ENCODE results near the gene SLC30A10. TPM values are rescaled to one million over a fixed set of nuclear protein-coding genes. Genes with fewer than 3 reads are reported as not detected.
A peak's percentile ranks its signal among the peaks of the same experiment; 100 is the strongest.

Gene SLC30A10
- total and polyA plus RNA-seq, 4 donors: not detected

DNA sequence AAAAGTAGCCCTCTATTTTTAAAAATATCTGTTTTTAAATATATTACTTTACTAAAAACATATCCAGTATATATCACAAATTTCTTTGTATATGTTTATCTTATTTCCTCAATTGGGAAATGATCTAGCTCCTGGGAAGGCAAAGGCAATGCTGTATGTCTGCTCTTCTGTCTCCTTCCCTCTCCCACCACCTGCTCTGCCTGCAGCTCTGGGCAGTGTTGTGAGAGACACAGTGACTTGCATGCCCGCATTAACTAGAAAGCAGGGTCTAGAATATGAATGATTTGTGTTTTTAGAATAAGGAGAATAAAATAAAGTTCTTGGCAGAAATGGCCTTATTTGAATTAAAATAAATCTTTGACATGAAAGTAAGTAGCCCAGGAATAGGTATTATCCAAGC is 11.1 kb downstream of the SLC30A10 start:
- Histone ChIP-seq H3K36me3 (ENCODE audit: control insufficient read depth in 4 of 4, insufficient read depth in 4 of 4, low read length in 4 of 4) (no peaks in the 10 kb centered on the region), H3K9me3 (ENCODE audit: control insufficient read depth in 4 of 4, insufficient read depth in 3 of 4, low read length in 3 of 4) (peaks cover 0 to 2% (median 0%) of the 10 kb centered on the region in 4 donors), H3K27ac (ENCODE audit: low read depth in 1 of 2, low read length in 1 of 2) (no peak overlapping the region), H3K27me3 (ENCODE audit: control insufficient read depth in 3 of 3, insufficient read depth in 3 of 3, low read length in 2 of 3) (no peaks in the 10 kb centered on the region), H3K4me1 (ENCODE audit: control insufficient read depth in 5 of 5, insufficient read depth in 5 of 5, low read length in 5 of 5) (no peaks in the 10 kb centered on the region), H3K4me3 (no peak overlapping the region), H3K9ac (ENCODE audit: insufficient read depth in 1 of 2, low read length in 2 of 2) (no peak overlapping the region)
- no peak for TF ChIP-seq CTCF (IDR thresholded peaks at IDR 0.05; ENCODE audit: control extremely low read depth, extremely low read depth)
- WGBS, 2 donors: 92 to 94% methylated on average over 1 of the region's 1 CpG
- ATAC-seq (ENCODE audit: insufficient read depth, low FRiP score) (no peak), DNase-seq (no peak)

DNA sequence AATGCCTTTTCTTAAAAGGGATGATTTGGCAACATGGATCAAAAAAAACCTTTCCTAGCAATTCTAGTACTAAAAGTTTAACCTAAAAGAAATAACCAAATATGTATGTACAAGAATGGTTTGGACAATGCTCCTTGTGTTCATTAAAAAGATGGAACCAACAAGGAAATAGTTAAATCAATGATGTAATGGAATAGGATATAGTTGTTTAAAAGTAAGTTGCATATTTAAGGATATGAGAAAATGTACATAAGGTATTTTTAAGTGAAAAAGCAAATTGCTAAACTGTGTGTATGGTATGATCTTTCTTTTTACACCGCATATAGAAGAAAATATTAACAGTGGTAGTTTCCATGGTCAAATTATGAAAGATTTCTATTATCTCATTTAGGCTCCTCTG is 12.1 kb downstream of the SLC30A10 start:
- Histone ChIP-seq H3K27ac (ENCODE audit: low read depth in 1 of 2, low read length in 1 of 2) (no peak overlapping the region), H3K9me3 (ENCODE audit: control insufficient read depth in 4 of 4, insufficient read depth in 3 of 4, low read length in 3 of 4) (peaks cover 0 to 2% (median 0%) of the 10 kb centered on the region in 4 donors), H3K9ac (ENCODE audit: insufficient read depth in 1 of 2, low read length in 2 of 2) (no peak overlapping the region), H3K36me3 (ENCODE audit: control insufficient read depth in 4 of 4, insufficient read depth in 4 of 4, low read length in 4 of 4) (no peaks in the 10 kb centered on the region), H3K4me3 (no peak overlapping the region), H3K4me1 (ENCODE audit: control insufficient read depth in 5 of 5, insufficient read depth in 5 of 5, low read length in 5 of 5) (no peaks in the 10 kb centered on the region), H3K27me3 (ENCODE audit: control insufficient read depth in 3 of 3, insufficient read depth in 3 of 3, low read length in 2 of 3) (no peaks in the 10 kb centered on the region)
- TF ChIP-seq CTCF (IDR thresholded peaks at IDR 0.05; ENCODE audit: control extremely low read depth, extremely low read depth): no peak
- DNase-seq (no peak), ATAC-seq (ENCODE audit: insufficient read depth, low FRiP score) (no peak)
- whole genome bisulfite sequencing, 2 donors: 92 to 97% methylated on average over 1 of the region's 1 CpG

DNA sequence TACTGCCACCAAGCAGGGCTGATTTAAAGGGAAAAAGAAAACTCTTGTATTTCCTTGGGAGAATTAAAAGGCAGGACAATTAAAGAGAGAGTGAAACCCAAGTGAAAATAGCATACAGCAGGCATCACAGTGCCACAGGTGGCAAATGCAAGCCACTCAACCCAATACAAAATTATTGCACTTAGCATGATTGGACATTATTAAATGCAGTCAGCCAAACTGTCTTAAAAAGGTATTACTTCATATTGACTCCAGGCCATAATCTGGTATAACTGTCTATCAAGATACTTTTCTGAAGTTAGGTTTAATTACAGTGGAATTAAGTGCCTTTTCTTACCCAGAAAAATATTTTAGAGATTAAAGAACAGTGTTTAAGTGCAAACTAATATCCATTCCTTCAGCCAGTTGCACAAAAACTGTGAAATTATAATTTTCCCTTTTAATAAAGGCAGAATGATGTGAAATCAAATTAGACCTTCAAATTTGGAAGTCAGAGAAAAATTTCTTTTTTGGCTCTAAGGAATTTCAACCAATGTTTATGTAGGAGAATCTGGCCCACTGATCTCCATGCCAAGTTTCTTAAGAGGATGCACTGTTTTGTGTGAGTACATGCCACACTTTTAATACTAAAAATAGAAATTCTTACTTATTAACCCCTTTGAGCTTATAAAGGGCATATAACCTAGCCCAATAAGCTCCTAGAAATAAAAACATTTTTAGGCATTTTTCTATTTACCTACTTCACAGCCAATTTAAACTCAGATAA is 15.2 kb downstream of the SLC30A10 start:
- no peak overlapping the region for H3K4me3 ChIP-seq
- ATAC-seq (ENCODE audit: insufficient read depth, low FRiP score): no peak
- H3K27ac ChIP-seq (ENCODE audit: low read depth in 1 of 2, low read length in 1 of 2): no peak overlapping the region

More for the DNA sequence above, 15.2 kb downstream of the SLC30A10 start:
- DNase-seq: peak in 1 of 3 donors; percentile 6
- no peaks in the 10 kb centered on the region for H3K36me3 ChIP-seq (ENCODE audit: control insufficient read depth in 4 of 4, insufficient read depth in 4 of 4, low read length in 4 of 4)
- no peaks in the 10 kb centered on the region for H3K27me3 ChIP-seq (ENCODE audit: control insufficient read depth in 3 of 3, insufficient read depth in 3 of 3, low read length in 2 of 3)
- no peak for TF ChIP-seq CTCF (IDR thresholded peaks at IDR 0.05; ENCODE audit: control extremely low read depth, extremely low read depth)
- H3K4me1 ChIP-seq (ENCODE audit: control insufficient read depth in 5 of 5, insufficient read depth in 5 of 5, low read length in 5 of 5): no peaks in the 10 kb centered on the region
- no peak overlapping the region for H3K9ac ChIP-seq (ENCODE audit: insufficient read depth in 1 of 2, low read length in 2 of 2)
- H3K9me3 ChIP-seq (ENCODE audit: control insufficient read depth in 4 of 4, insufficient read depth in 3 of 4, low read length in 3 of 4): peaks cover 0 to under 1% (median 0%) of the 10 kb centered on the region in 4 donors
